Daoy (cell line): ENCODE results near the gene TEX26. TPM values are rescaled to one million over a fixed set of nuclear protein-coding genes. Genes with fewer than 3 reads are reported as not detected.

ENCODE experiments used
- DNase-seq: peaks from one replicate; pipeline ENCODE4 v3.0.0-alpha.2; 2015; ENCODE audit warnings: low read depth
- total RNA-seq: library from RNA; depleted of rRNA; stranded (reverse); fragments of >200 nt; shearing (Covaris generic); gene quantifications from 2 replicates; pipeline ENCODE4 v1.2.3, GENCODE V29; 2014

TEX26 gene
- total RNA-seq, 1 experiment from 2014 or later: not detected

DNA sequence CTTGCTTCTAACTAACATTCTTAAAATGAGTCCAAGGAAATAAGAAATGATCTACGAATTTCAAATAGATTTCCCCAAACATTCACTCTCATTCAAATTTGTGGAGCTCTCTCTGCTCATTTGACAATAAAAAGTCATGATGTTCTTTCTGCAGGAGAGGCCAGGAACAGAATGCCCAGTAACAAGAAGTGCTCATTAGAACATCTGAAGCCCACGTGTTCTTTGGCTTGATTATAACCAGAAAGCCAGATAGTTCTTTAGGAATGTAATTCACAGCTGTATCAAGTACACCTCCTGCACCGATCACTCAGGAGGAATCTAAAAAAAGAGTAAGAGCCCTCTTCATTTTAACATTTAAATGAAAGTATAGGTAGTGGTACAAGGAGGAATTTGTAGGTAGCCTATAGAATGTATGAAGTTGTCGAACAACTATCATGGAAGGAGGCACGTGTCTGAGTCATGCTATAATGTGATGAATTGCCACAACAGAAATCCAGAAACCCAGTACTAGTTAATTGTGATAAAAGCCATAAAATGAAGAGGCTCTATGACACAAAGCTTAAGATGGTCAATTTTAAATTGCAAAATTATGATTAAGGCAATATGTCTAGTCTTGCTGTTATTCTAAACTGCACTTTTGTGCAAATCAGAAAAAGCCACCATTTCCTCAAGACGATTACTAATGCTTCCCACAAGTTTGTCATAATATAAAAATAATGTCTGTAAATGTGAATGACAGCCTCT, 13.6 kb upstream of the TEX26 start:
- DNase-seq: no peak

DNA sequence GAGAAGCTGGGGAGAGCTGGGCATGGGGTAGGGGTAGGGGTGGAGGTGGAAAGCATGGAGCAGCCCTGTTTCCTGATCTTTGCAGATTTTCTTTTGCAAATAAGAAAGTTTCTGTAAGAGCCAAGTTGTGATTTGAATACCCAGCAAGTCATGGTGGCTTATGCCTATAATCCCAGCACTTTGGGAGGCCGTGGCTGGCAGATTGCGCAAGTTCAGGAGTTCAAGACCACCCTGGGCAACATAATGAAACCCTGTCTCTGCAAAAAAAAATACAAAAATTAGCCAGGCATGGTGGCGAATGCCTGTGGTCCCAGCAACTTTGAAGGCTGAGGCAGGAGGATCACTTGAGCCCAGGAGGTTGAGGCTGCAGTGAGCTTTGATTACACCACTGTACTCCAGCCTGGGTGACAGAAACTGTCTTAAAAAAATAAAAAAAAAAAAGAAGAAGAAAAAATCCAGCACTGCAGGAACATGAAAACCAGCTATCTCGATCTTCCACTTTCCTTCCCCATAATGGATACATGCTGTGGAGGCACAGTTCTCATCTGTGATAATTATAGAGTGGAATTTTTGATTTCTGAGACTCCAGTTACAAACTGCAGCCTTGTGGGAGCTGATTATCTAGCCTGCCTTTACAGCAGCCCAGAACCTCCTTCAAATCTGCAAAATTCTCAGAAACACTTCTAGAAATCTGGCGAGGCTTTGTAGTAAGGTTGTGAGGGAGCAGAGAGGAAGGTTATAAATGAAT, 12.1 kb upstream of the TEX26 start:
- DNase-seq: no peak

DNA sequence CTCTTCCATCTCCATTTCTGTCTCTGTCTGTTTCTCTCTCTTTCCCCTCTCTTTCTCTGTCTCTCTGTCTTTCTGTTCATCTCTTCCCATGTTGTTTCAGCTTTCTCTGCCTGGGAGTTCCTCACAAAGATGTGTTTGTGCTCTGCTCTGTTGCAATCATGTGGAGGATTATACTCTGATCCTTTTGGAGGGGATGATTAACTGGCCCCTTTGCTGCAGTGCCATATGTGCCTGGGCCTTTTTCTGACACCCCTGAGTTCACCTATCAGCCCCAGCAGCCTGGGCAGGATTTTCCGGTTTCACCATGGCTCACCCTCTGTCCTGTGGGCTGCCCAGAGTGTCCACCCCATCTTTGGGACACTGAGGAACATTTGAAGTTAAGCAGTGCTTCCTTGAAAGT, 9.0 kb upstream of the TEX26 start:
- DNase-seq: no peak

DNA sequence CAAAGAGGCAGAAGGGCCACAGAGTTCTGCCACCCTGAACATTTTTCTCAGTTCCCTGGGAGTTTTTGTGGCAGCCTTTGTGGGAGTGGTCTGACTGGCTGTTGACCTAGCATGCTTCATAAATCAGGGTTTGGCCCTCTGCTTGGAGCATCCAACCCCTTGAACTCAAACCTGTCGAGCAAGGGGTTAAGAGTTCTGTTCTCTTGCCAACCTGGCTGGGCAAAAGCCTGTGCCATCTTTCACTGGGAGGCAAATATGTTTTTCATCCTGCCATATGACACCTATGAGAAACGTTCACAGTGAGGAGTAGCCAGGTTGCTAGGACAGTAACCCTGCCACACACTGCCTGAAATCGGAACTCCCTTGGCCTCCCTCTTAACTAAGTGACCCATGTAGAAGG, 7.7 kb upstream of the TEX26 start:
- no peak for DNase-seq

DNA sequence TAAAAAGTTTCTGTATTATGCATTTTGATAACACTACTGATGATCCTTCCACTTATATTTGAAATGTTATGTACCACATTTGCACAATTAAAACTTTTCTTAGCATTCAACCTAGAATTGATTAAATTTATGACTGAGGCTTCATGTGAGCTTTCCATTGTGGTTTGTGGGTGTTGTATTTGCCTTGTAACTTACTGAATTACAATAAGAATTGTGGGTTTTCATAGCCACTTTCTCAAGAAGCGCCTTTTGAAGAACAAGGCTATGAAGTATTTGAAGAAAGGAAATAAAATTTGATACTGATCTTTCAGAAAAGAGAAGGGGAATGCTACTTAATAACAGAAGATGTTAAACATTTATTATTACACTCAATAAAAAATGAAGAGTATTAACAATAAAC, 7.0 kb upstream of the TEX26 start:
- DNase-seq: no peak

DNA sequence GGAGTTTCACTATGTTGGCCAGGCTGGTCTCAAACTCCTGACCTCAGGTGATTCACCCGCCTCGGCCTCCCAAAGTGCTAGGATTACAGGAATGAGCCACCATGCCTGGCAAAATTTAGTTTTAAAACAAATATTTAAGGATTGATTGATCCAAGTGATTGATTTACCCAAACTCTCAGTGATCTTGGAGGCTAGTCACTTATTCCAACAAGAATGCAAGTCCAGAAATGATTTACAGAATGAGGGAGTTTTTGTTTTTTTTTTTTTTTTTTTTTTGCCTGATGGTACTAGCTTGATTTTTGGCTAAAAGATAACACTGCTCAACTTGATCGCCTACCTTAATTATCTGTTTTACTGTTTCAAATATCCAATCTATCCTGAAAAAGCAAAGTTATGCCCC, 5.7 kb upstream of the TEX26 start:
- DNase-seq: no peak

DNA sequence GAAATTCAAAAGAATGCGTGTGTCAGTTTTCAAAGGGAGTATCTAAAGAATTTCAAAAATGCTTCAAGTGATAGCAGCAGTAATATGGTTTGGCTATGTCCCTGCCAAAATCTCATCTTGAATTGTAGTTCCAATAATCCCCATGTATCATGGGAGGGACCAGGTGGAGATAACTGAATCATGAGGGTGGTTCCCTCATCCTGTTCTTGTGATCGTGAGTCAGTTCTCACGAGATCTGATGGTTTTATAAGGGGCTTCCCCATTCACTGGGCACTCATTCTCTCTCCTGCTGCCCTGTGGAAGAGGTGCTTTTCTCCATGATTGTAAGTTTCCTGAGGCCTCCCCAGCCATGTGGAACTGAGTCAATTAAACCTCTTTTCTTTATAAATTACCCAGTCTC, 5.3 kb upstream of the TEX26 start:
- DNase-seq: peak; percentile 17

DNA sequence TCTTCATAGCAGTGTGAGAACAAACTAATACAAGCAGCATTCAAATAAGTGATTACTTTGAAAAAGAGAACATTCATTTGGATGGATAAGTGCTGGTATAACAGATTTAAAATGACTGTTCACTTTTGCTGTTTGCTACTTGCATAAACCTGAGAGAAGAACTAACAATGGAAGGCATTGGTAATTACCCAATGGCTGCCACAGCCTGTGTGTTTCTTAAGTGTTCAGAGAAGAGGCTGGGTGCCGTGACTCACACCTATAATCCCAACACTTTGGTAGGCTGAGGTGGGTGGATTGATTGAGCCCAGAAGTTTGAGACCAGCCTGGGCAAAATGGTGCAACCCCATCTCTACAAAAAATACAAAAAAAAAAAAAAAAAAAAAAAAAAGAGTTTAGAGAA, 4.9 kb upstream of the TEX26 start:
- DNase-seq: peak; percentile 17

DNA sequence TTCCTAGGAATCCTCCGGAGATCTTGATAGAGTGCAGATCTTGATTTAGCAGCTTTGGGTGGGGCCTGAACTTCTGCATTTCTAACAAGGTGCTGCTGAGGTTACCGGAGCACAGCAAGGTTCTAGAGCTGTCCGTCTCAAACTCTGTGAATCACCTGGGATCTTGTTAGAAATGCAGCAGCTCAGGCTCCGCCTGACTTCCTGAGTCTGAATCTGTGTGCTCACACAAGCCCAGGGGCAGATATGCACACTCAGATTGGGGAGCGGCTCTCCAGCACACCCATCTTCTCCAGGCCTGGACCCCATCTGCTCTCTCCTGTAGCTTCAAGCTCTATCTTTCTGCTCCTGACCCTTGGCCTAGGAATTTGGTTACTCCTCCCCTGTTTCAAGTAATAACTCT, 3.5 kb upstream of the TEX26 start:
- no peak for DNase-seq

DNA sequence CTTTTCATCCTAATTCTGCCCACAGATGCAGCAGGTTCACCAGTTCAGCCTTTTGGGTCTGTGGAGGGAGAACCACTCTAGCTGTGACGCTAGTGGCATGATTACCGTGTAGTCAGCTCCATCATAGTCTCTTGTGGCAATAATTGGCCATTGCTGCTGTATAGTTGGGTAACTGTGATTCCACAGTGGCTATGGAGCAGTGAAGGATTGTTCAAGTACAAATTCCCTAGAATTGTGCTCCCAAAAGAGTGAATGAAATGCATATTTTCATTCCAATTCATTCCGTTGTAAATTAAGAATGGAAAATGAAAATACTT, 856 bp downstream of the TEX26 start:
- no peak for DNase-seq

DNA sequence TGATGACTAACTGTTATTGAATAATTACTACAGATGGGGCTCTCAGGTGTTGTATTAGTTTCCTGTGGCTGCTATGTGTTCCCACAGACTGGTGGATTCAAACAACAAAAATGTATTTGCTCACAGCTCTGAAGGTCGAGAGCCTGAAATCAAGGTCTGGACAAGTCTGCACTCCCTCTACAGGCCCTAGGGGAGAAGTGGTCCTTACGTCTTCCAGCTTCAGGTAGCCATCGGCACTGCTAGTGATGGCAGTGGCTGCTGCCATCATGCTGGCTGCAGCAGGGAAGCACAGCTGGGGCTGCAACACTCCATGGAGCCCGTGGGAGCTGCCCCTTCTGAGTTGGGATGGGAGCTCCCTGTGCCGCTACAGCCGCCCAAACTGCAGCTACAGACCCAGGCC, 1.9 kb downstream of the TEX26 start:
- DNase-seq: no peak

DNA sequence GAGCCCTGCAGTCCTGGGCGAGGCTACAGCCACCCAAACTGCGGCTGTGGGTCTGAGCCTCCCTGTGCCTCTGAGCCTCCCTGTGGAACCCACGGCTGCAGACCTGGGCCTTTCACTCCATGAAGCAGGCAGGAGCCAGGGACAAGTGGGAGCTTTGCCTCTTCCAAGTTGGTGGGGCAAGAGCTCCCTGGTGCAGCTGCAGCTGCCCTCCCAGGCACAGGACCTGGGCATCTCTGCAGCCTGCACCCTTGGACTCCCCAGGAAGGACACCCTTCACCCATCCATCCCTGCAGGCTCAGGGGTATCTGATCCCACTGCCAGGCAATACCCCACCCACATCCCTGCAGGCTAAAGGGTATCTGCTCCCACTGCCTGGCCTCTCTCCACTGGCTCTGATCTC, 2.3 kb downstream of the TEX26 start:
- DNase-seq: no peak

DNA sequence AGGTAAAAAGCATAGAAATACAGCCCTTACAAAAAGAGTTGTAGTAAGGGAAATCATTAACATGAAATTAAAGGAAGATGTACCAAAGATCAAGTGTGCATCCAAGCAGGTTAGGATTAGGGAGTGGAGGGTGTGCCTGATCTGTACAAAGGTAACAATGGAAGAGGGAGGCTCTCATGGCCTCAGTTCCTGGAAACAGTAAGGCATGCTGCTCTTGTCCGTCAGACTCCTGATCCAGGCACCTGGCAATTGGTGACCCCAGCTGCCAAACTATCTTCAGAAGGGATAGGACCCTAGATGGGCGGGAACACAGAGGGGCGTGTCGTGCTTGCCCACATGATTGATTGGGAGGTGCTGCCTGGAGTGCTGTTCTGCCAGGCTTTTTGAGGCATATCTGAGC, 4.5 kb downstream of the TEX26 start:
- no peak for DNase-seq

DNA sequence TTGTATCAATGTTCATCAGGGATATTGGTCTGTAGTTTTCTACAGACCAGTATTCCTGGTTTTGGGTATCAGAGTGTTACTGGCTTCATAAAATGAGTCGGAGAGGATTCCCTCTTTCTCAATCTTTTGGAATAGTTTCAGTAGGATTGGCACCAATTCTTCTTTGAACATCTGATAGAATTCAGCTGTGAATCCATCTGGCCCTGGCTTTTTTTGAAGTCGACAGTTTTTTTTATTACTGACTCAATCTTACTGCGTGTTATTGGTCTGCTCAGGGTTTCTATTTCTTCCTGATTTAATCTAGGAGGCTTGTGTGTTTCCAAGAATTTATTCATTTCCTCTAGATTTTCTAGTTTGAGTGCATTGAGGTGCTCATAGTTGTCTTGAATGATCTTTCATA, 11.4 kb downstream of the TEX26 start:
- DNase-seq: no peak

DNA sequence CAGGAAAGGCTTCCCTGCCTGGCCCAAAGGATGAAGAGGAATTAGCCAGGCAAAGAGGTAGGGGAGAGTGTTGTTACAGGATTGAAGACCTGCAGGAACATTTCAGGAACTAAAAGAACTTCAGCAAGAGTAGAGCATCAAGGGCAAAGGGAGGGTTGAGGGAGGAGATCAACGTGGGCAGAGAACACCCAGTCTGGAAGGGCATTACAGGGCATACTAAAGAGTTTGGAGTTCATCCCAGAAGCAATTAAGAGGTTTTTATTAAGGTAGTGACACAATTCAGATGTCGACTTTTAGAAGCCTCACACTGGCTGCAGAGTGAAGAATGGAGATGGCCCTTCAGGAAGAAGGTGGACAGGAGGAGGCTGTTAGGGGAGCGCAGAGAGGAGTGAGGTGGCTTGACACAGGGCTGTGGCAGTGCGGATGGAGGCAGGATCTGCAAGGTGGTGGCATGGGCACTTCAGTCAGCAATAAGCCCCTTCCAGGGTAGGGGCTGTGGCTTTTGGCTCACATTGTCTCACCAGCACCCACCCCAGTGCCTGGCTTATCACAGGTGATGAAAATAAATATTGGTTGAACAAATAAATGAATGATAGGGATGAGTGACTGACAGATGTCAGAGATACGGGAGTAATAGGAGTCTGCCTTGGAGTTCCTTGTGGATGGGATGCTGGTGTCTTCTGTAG, 24.9 kb downstream of the TEX26 start:
- no peak for DNase-seq

DNA sequence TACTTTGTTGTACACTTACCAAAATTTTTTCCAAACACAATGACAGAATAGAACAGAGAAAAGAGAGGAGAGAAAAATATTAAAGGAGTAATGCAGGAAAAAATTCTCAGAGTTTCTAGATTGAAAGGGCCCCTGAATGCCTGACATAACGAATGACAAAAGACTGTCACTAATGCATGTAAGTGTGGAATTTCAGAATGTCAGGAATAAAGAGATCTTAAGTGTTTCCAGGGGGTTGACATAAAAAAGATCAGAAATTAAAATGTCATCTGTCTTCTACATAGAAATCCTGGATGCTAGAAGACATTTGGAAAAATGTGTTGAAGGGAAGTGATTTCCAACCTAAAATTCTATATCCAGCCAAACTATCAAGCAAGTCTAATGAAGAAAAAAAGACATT, 27.2 kb downstream of the TEX26 start:
- no peak for DNase-seq

DNA sequence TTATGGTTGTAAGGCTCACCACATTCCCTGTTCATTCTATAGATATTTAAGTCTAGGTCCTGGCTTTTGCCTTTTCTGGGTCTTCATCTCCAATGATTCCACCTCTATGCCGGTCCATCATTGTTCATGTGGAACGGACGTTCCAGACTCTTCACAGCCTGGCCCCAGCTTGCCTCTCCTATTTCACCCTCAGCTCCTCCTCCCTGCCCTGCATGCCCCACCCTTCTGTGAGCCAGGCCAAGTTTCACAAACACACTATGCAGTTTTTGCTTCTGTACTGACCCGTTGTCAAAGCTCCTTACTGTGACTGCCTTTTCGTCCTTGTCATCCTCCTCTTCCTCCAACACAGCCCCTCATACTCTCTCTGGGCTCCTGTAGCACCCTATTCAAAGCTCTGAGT, 31.3 kb downstream of the TEX26 start:
- DNase-seq: peak; percentile 13

DNA sequence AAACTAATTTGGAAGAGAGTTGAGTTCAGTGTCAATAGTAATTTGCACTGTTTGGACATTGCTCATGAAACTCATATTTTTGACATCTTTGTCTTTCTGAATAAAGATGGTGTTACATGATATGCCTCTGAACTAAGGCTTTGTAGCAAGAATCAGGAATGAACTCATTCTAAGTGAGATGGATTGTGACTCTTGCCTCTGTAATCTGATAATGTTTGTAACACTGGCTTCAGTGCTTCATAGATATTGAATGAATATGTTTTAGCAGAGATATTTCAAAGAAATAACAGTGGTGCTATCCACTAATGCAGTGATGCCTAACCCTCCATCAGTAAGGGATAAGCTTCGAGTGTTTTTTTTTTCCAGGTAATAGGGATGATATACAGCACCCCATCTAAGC, 32.9 kb downstream of the TEX26 start:
- DNase-seq: no peak

DNA sequence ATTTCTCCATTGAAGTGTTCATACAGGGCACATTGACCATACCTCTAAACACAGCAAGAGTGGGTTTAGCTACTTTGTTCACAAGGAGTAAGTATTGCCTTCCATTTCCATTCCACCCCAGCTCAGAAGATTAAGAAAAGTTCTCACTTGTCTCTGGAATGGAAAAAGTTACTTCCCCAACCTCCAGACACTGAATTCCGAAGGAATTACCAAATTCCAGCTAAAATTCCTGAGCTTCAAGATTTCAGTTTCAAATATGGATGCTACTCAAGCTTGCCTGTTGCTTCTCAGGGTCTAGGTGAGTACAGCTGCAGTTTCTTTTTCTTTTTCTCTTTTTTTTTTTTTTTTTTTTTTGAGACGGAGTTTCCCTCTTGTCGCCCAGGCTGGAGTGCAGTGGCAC, 33.6 kb downstream of the TEX26 start:
- no peak for DNase-seq

DNA sequence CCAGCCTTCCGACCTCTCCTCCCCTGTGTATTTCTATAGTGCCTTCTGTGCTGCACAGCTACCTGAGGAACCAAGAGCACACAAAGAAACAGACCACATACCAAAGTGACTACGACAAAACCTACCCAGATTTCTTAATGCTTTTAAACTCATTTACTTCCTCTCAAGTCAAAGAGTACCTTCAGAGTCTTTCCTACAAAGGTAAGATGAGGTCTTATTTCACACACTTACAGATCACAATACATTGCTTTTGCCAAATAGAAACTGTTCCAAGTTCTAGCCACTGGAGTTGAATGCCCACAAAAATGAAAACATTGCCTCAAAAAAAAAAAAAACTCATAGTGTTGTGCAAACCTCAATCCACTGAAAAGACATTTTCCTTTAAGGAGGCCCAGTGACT, 36.4 kb downstream of the TEX26 start:
- DNase-seq: no peak

DNA sequence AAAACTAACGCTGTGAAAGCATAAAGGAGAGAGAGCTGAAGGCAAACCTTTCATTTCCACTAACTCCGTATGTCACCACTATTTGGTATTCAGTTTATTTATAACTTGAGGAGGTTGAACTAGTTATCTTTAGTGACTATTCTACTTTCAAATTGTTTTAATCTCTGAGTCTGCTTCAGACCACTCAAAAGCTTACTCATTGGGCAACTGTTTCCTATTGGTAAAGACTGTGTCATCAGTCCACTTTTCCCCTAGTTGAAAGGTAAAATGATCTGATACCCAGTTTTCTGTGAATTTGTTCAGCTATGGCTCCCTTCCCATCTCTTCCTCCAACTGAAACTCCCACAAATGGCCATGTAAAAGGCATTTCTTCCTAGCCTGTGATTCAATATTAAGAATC, 39.1 kb downstream of the TEX26 start:
- peak; percentile 6 for DNase-seq

DNA sequence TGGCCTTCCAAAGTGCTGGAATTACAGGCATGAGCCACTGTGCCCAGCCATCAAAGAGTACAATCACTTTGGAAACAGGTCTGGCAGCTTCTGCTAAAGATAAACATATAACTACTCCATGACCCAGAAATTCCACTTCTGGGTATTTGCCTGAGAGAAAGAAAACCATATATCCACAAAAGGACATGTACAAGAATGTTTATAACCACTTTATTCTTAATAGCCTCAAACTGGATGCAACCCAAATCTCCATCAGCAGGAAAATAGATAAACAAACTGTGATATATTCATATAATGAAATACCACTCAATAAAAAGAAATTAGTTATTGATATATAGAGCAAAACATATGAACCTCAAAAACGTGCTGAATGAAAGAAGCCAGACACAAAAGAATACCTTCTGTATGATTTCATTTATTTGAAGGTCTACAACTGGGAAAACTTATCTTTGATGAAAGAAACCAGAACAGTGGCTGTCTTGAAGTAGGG, 40.5 kb downstream of the TEX26 start:
- DNase-seq: no peak

DNA sequence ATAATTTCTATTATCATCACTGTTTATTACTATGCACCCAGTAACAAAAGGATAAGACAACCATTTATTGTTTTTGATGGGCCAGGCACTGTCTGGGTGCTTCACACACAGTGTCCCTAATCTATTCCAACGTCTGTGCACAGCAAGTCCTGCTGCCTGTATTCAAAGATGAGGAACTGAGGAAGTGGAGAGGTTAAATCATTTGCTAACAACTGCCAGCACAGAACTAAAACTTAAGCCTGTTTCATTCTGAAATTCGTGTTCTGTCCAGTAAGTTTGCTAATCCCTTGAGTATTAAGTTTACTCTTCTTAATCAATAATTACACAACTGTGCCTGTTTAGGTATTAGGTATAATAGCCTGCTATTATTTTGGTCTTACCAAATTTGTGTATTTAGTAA, 41.9 kb downstream of the TEX26 start:
- no peak for DNase-seq
